ENCODE data around the gene KCNH6.

Gene KCNH6

GRCh38 chr17:63555500-63556156 is 32.5 kb downstream of the KCNH6 start:
- no peak for DNase-seq (ENCODE audit: low spot score)

DNA sequence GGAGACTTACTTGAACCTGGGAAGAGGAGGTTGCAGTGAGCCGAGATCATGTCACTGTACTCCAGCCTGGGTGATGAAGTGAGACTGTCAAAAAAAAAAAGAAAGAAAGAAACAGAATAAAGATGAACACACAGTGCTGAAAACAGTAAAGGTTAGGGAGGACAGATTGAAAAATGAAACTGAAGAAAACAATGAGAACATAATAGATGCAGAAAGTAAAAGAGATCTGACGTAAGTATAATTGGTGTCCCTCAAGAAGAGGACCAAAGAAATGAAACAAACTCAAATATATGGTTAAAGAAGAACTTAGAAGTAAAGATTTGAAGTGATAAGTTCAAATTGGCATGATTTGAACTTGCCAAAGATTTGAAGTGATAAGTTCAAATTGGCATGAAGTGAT is 34.3 kb downstream of the KCNH6 start:
- DNase-seq (ENCODE audit: low spot score) = no peak

DNA sequence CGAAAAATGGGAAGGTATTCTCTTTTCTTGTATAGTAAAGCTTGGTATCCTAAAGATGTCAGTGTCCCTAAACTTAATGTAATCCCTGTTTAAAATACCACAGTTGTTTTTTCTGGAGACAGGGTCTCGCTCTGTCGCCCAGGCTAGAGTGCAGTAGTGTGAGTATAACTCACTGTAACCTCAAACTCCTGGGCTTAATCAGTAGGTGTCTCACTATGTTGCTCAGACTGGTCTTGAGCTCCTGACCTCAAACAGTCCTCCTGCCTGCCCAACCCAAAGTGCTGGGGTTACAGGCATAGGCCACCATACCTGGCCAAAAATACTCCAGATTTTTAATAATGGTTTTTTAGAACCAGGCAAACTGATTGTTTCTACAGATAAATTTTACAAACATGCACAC is 35.3 kb downstream of the KCNH6 start:
- DNase-seq (ENCODE audit: low spot score) = no peak

DNA sequence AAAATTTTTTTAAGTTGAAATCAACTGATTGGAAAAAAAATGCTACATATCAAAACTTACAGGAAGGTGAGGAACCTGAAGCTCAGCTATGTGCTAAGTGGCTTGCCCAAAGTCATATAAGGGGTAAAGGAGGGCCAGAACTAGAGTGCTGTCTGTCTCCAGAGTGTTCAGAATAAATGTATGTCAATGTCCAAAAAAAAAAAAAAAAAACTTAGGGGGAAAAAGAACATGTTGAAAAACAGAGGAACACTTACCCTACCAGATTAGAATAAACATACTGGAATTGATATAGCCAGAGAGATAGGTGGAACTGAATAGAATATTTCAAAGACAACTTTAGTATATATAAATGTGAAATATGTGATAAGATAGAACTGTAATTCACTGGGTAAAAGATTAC is 38.7 kb downstream of the KCNH6 start:
- no peak for DNase-seq (ENCODE audit: low spot score)

DNA sequence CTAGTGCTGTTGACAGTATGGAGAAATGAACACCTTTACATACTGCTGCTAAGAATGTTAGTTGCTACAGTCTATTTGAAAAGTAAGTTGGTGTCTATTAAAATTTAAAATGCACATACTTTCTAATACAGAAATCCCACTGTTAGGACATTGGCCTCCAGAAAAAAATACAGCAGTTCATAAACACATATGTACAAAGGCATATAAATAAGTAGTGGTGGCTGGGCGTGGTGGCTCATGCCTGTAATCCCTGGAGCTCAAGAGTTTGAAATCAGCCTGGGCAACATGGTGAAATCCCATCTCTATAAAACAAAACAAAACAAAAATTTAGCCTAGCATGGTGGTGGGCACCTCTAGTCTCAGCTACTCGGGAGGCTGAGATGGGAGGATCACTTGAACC is 40.2 kb downstream of the KCNH6 start:
- DNase-seq (ENCODE audit: low spot score) = no peak

DNA sequence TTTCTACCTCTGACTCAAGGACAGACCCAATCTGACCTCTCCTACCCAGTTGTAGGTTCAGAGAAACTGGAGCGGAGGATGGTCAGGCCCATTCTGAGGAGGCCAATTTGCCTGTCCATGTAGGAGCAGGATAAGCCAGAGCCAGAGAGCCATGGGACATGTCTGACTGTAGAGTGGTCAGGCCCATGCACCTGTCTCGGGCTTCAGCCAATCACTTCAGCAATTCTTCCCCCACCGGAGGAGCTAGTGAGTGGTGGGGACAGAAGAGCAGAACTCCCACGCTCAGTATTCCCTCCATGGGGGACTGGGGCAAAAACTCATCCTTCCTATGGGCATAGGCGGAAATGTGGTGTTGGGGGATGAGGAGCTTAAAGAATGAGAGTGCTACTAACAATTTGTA is 41.4 kb downstream of the KCNH6 start:
- no peak for DNase-seq (ENCODE audit: low spot score)

DNA sequence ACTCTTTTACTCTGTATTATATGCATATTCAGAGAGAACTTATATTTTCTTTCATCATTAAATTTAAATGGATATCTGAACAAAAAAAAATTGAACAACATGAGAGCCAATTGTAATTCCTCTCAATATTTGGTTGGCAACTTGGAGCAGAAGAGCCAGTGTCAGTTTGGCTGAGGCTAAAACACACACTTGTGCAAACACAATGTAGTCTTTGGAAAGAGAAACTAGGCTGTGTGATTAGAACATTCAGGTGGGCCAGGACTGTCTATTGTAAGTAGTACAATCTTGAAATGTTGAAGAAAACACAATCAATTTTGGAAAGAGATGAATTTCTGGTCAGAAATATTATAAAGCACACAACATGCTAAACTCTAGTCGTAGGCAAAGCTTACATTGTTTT is 44.1 kb downstream of the KCNH6 start:
- DNase-seq (ENCODE audit: low spot score) = no peak

- DNase-seq (ENCODE audit: low spot score) = no peak
Measured at GRCh38 chr17:63568563-63568962, 45.4 kb downstream of the KCNH6 start.

GRCh38 chr17:63571632-63572310 is 48.6 kb downstream of the KCNH6 start:
- DNase-seq (ENCODE audit: low spot score) = no peak

DNA sequence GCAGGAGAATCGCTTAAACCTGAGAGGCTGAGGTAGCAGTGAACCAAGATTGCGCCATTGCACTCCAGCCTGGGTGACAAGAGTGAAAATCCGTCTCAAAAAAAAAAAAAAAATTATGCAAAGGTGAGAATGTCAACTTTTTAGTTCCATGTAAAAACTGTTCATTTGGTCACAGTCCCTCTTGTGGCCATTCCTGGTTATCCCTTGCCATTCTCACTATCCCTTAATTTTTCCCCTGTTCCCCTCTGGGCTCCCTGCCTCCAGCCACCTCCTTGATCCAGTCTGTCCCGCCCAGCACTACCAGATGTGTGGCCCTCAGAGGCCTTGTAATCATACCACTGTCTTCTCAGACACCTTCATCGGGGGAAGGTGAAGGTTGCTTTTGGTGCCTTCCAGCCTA is 50.5 kb downstream of the KCNH6 start:
- DNase-seq (ENCODE audit: low spot score) = no peak

- DNase-seq (ENCODE audit: low spot score) = no peak
Measured at GRCh38 chr17:63578027-63578768, 55.0 kb downstream of the KCNH6 start.

DNA sequence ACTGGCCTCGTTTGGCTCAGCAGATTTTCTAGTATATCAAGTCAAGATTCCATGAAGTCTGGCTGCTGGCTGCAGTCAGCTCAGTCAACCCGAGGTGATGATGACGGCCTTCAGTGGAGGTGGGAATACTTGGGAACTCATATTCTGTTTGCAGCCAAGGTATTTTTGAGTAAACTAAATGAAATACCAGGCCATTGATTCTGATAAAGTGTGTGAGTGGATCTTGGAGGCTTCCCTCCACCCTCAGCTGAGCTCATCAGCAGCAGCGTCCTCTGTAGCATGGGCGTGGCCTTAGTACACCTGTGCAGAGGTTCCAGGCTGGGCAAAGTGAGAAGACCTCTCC is 55.6 kb downstream of the KCNH6 start:
- DNase-seq (ENCODE audit: low spot score) = no peak

DNA sequence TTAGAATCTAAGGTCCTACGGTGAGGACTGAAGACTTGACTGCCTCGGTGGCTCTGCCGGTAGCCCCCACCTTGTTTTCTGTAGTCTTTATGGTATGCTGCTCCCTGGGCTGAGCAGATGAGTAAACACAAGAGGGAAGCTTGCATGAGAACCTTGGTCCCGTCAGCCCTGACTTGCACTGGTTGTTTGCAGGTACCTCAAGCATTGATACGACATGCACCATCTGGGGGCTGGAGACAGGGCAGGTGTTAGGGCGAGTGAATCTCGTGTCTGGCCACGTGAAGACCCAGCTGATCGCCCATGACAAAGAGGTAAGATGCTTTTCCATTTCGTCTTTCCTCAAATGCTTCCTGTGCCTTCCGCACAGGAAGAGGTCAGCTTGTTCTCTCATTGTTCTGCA is 56.5 kb downstream of the KCNH6 start:
- DNase-seq (ENCODE audit: low spot score) = no peak

- no peak for DNase-seq (ENCODE audit: low spot score)
Measured at GRCh38 chr17:63587770-63588169, 64.6 kb downstream of the KCNH6 start.

- DNase-seq (ENCODE audit: low spot score) = no peak
Measured at GRCh38 chr17:63588797-63589196, 65.6 kb downstream of the KCNH6 start.

DNA sequence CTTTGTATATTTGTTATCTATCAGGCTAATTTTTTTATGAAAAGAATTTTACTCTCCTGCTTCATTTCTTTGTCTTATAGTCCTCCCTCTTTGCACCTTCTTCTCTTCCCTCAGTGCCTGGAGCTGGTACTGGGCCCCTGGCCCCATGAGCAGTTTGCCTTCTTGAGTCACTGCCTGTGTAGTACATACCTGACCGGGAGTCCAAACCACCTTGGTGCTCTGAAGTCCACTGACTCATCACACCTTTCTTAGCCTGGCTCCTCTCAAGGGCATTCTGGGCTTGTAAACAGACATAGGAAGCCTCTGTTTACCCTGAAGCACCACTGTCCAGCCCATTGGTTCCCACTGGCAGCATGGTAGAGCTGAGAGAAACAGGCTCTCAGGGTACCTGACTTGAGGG is 66.5 kb downstream of the KCNH6 start:
- DNase-seq (ENCODE audit: low spot score) = no peak

GRCh38 chr17:63592797-63593196 is 69.6 kb downstream of the KCNH6 start:
- DNase-seq (ENCODE audit: low spot score) = no peak

DNA sequence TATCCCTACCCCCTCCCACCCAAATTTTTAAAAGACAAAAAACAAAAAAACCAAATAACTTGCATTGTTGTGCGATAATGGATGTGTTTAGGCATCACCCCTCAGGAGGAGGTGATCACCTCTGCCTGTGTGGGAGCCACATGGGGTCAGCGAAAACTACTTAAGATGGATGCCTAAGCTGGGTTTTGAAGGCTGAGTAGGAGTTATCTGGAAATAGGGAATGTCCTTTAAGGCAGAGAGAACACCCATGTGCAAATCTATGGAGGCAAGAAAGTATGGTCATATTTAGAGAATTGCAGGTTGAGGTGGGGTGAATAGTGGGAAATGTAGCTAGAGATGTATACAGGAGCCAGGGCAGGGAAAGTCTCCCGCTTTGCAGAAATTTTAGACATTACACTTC is 72.0 kb downstream of the KCNH6 start:
- DNase-seq (ENCODE audit: low spot score) = no peak

All from ecto neural progenitor cell (in vitro differentiated cells).